ELR (cell line): ENCODE data around the gene TTLL5.

Experiments used
- DNase-seq: peaks from one replicate; pipeline ENCODE4 v3.0.0-alpha.2; 2015; ENCODE audit warnings: low read depth

Gene TTLL5

GRCh38 chr14:75960231-75960630 is 299.2 kb downstream of the TTLL5 start:
- no peak for DNase-seq

GRCh38 chr14:75961662-75962061 is 300.6 kb downstream of the TTLL5 start:
- DNase-seq = no peak

GRCh38 chr14:75967866-75968265 is 306.8 kb downstream of the TTLL5 start:
- DNase-seq = no peak

GRCh38 chr14:75968456-75968855 is 307.4 kb downstream of the TTLL5 start:
- DNase-seq = no peak

GRCh38 chr14:75969126-75969525 is 308.1 kb downstream of the TTLL5 start:
- DNase-seq = no peak

GRCh38 chr14:75969891-75970290 is 308.8 kb downstream of the TTLL5 start:
- no peak for DNase-seq

- DNase-seq = no peak
Measured at GRCh38 chr14:75970989-75971388, 309.9 kb downstream of the TTLL5 start.

GRCh38 chr14:75971509-75971908 is 310.5 kb downstream of the TTLL5 start:
- no peak for DNase-seq

- no peak for DNase-seq
Measured at GRCh38 chr14:75972801-75973421, 311.9 kb downstream of the TTLL5 start.

GRCh38 chr14:75976826-75977581 is 316.0 kb downstream of the TTLL5 start:
- DNase-seq = no peak

- no peak for DNase-seq
Measured at GRCh38 chr14:75977582-75977943, 316.5 kb downstream of the TTLL5 start.

- no peak for DNase-seq
Measured at GRCh38 chr14:75978249-75978731, 317.2 kb downstream of the TTLL5 start.

GRCh38 chr14:75979071-75979571 is 318.1 kb downstream of the TTLL5 start:
- DNase-seq = peak; percentile 46

- DNase-seq = no peak
Measured at GRCh38 chr14:75979648-75980565, 318.9 kb downstream of the TTLL5 start.

GRCh38 chr14:75980856-75981255 is 319.8 kb downstream of the TTLL5 start:
- DNase-seq = no peak

GRCh38 chr14:75981426-75982265 is 320.6 kb downstream of the TTLL5 start, which contains the start of gene TGFB3:
Gene TGFB3, minus strand, starts transcription at chr14:75981995. Its CDS starts 1,102 bp downstream, at chr14:75980893.
- DNase-seq = peak; percentile 82

- peak; percentile 87 for DNase-seq
Measured at GRCh38 chr14:75982266-75983018, 321.4 kb downstream of the TTLL5 start.

- DNase-seq = no peak
Measured at GRCh38 chr14:75983019-75983358, 321.9 kb downstream of the TTLL5 start.

- DNase-seq = no peak
Measured at GRCh38 chr14:75984674-75985073, 323.6 kb downstream of the TTLL5 start.

- DNase-seq = peak; percentile 80
Measured at GRCh38 chr14:75985618-75986438, 324.8 kb downstream of the TTLL5 start, which contains the start of gene IFT43. Gene IFT43, plus strand, starts transcription at chr14:75985763. Its CDS starts 24 bp downstream, at chr14:75985787.
